Gastroesophageal sphincter (tissue), 3 donors: ENCODE data around the gene FCRL5.

Source experiments
- CTCF ChIP-seq, 4 experiments: fragments of 200-600 bp in 2 of 4; fragments of 450-650 bp in 2 of 4; sonication (generic) in 1 of 4; IDR thresholded peaks; one replicate each; pipeline ENCODE4 v1.5.1; 2017 to 2019; ENCODE audit warnings: antibody characterized with exemption in 4 of 4, mild to moderate bottlenecking in 2 of 4, moderate library complexity in 2 of 4
- POLR2A ChIP-seq, 2 donors: fragments of 450-650 bp; IDR thresholded peaks; one replicate each; pipeline ENCODE4 v1.6.1; 2017; ENCODE audit warnings: antibody characterized with exemption in 2 of 2, mild to moderate bottlenecking in 2 of 2, moderate library complexity in 1 of 2
- POLR2AphosphoS5 ChIP-seq: sonication (generic); formaldehyde crosslinking; IDR thresholded peaks from one replicate; pipeline ENCODE4 v1.6.1; 2017; ENCODE audit warnings: antibody characterized with exemption

- TF ChIP-seq CTCF (IDR thresholded peaks at IDR 0.05) (no peak), POLR2A (IDR thresholded peaks at IDR 0.05) (no peak), POLR2AphosphoS5 (no peak)
Measured at GRCh38 chr1:157515709-157516108, 36.6 kb downstream of the FCRL5 start.
